DND-41 (cell line): ENCODE measurements around the gene GGT5.

ENCODE experiments used
- ATAC-seq: fragments of 200-7000 bp; cut with Tn5 transposase; 3 replicates; pipeline ENCODE4 v1.9.1; 2021; ENCODE audit warnings: low read depth; ENCODE audit not compliant: insufficient read depth
- DNase-seq: peaks from one replicate; pipeline ENCODE4 v3.0.0-alpha.2; 2020
- H2AFZ ChIP-seq: 2 replicates; pipeline ENCODE4 v1.6.0; 2012; ENCODE audit warnings: low read depth, low read length
- H3K27ac ChIP-seq: 2 replicates; pipeline ENCODE4 v1.5.1; 2012; ENCODE audit warnings: low read length, inconsistent platforms
- H3K27me3 ChIP-seq: fragments of 200-600 bp; sonication (generic); 2 replicates; pipeline ENCODE4 v1.6.0; 2012; ENCODE audit warnings: low read length, mild to moderate bottlenecking, inconsistent platforms; ENCODE audit not compliant: insufficient read depth, poor library complexity
- H3K36me3 ChIP-seq: 2 replicates; pipeline ENCODE4 v1.5.1; 2012; ENCODE audit warnings: low read length, inconsistent platforms; ENCODE audit not compliant: insufficient read depth
- H3K4me1 ChIP-seq: 2 replicates; pipeline ENCODE4 v1.5.1; 2012; ENCODE audit warnings: mild to moderate bottlenecking, low read length; ENCODE audit not compliant: insufficient read depth
- H3K4me2 ChIP-seq: 2 replicates; pipeline ENCODE4 v1.6.0; 2012; ENCODE audit warnings: mild to moderate bottlenecking, moderate library complexity, low read length, inconsistent platforms; ENCODE audit not compliant: insufficient read depth
- H3K4me3 ChIP-seq, 2 experiments: fragments of 200-600 bp in 1 of 2; shearing (Covaris generic) in 1 of 2; 2 replicates each; pipeline ENCODE4 v1.5.1; 2012 to 2016; ENCODE audit warnings: inconsistent platforms in 2 of 2, low read length in 2 of 2, mild to moderate bottlenecking in 2 of 2, low read depth in 1 of 2, moderate library complexity in 1 of 2
- H3K79me2 ChIP-seq: 2 replicates; pipeline ENCODE4 v1.6.0; 2012; ENCODE audit warnings: low read length, inconsistent platforms; ENCODE audit not compliant: insufficient read depth
- H3K9ac ChIP-seq: 2 replicates; pipeline ENCODE4 v1.6.0; 2012; ENCODE audit warnings: low read depth, mild to moderate bottlenecking, inconsistent platforms, low read length, moderate library complexity
- H3K9me3 ChIP-seq: 2 replicates; pipeline ENCODE4 v1.5.1; 2012; ENCODE audit warnings: low read length, moderate library complexity, mild to moderate bottlenecking, inconsistent platforms; ENCODE audit not compliant: insufficient read depth, severe bottlenecking
- H4K20me1 ChIP-seq: 2 replicates; pipeline ENCODE4 v1.6.0; 2012; ENCODE audit warnings: low read length; ENCODE audit not compliant: insufficient read depth
- CTCF ChIP-seq: IDR thresholded peaks from 2 replicates; pipeline ENCODE4 v1.5.1; 2012; ENCODE audit warnings: borderline replicate concordance, low read length, moderate library complexity, mild to moderate bottlenecking; ENCODE audit not compliant: poor library complexity, severe bottlenecking; ENCODE audit errors: extremely low read depth
- EZH2 ChIP-seq: IDR thresholded peaks from 3 replicates; pipeline ENCODE4 v1.6.1; 2012; ENCODE audit warnings: borderline replicate concordance, low read depth, mild to moderate bottlenecking, moderate library complexity, low read length, inconsistent platforms; ENCODE audit not compliant: severe bottlenecking

The GGT5 gene

GRCh38 chr22:24191893-24192292, 53.0 kb downstream of the GGT5 start:
- Histone ChIP-seq H3K4me3 (no peak overlapping the region), H2AFZ (no peak overlapping the region), H3K27me3 (no peaks in the 10 kb centered on the region), H3K4me2 (no peak overlapping the region), H3K79me2 (no peaks in the 10 kb centered on the region), H4K20me1 (peaks cover 6% of the 10 kb centered on the region; the same call in 1 of the 2 replicates), H3K4me1 (no peaks in the 10 kb centered on the region), H3K9ac (no peak overlapping the region), H3K9me3 (no peaks in the 10 kb centered on the region), H3K27ac (no peak overlapping the region), H3K36me3 (no peaks in the 10 kb centered on the region)
- TF ChIP-seq CTCF (no peak), EZH2 (no peak)
- ATAC-seq, result no peak
- DNase-seq, result no peak

- Histone ChIP-seq H3K9ac (no peak overlapping the region), H3K36me3 (no peaks in the 10 kb centered on the region), H3K4me2 (no peak overlapping the region), H2AFZ (no peak overlapping the region), H3K79me2 (no peaks in the 10 kb centered on the region), H3K4me3 (no peak overlapping the region), H3K27ac (no peak overlapping the region), H4K20me1 (peaks cover 6% of the 10 kb centered on the region; the same call in 1 of the 2 replicates), H3K9me3 (no peaks in the 10 kb centered on the region), H3K4me1 (no peaks in the 10 kb centered on the region), H3K27me3 (no peaks in the 10 kb centered on the region)
- TF ChIP-seq CTCF (no peak), EZH2 (no peak)
- ATAC-seq (0 out of 3 replicates have a peak, but pooled peaks have one; percentile 31), DNase-seq (no peak)
Observed at GRCh38 chr22:24191381-24191841, 53.5 kb downstream of the GGT5 start.

GRCh38 chr22:24190596-24191208, 54.2 kb downstream of the GGT5 start:
- H2AFZ ChIP-seq, result no peak overlapping the region
- no peak for TF ChIP-seq CTCF
- TF ChIP-seq EZH2, result no peak
- no peaks in the 10 kb centered on the region for H3K9me3 ChIP-seq
- H3K36me3 ChIP-seq, result no peaks in the 10 kb centered on the region
- H3K4me1 ChIP-seq, result no peaks in the 10 kb centered on the region
- DNase-seq, result no peak
- no peak overlapping the region for H3K9ac ChIP-seq
- no peak for ATAC-seq
- H3K4me3 ChIP-seq, result no peak overlapping the region
- H3K27me3 ChIP-seq, result no peaks in the 10 kb centered on the region
- no peak overlapping the region for H3K4me2 ChIP-seq
- H3K27ac ChIP-seq, result no peak overlapping the region
- H4K20me1 ChIP-seq, result peaks cover 6% of the 10 kb centered on the region; the same call in 1 of the 2 replicates
- H3K79me2 ChIP-seq, result no peaks in the 10 kb centered on the region

- TF ChIP-seq EZH2 (no peak), CTCF (no peak)
- DNase-seq, result no peak
- peaks cover 6% of the 10 kb centered on the region; the same call in 1 of the 2 replicates for H4K20me1 ChIP-seq
- no peak overlapping the region for H3K27ac ChIP-seq
- ATAC-seq, result no peak
- no peak overlapping the region for H3K9ac ChIP-seq
- H2AFZ ChIP-seq, result no peak overlapping the region
- H3K4me3 ChIP-seq, result no peak overlapping the region
- no peaks in the 10 kb centered on the region for H3K4me1 ChIP-seq
- H3K9me3 ChIP-seq, result no peaks in the 10 kb centered on the region
- H3K36me3 ChIP-seq, result no peaks in the 10 kb centered on the region
- no peaks in the 10 kb centered on the region for H3K79me2 ChIP-seq
- H3K27me3 ChIP-seq, result no peaks in the 10 kb centered on the region
- H3K4me2 ChIP-seq, result no peak overlapping the region
Observed at GRCh38 chr22:24190159-24190540, 54.7 kb downstream of the GGT5 start.
